IPS-20b (cell line): ENCODE data around the gene CHD8.

Source experiments
- H3K27ac ChIP-seq: one replicate; pipeline ENCODE4 v1.5.1; 2013; ENCODE audit warnings: low read length
- H3K27me3 ChIP-seq: 2 replicates; pipeline ENCODE4 v1.6.1; 2013; ENCODE audit warnings: mild to moderate bottlenecking, low read length, inconsistent platforms; ENCODE audit not compliant: insufficient read depth
- H3K36me3 ChIP-seq: 2 replicates; pipeline ENCODE4 v1.6.1; 2013; ENCODE audit warnings: low read depth, mild to moderate bottlenecking, inconsistent platforms, low read length, moderate library complexity; ENCODE audit not compliant: insufficient read depth
- H3K4me1 ChIP-seq: 2 replicates; pipeline ENCODE4 v1.6.1; 2013; ENCODE audit warnings: mild to moderate bottlenecking, control low read depth, inconsistent platforms, low read length, moderate library complexity; ENCODE audit not compliant: insufficient read depth
- H3K4me3 ChIP-seq: 2 replicates; pipeline ENCODE4 v1.5.1; 2013; ENCODE audit warnings: mild to moderate bottlenecking, low read length, inconsistent platforms
- H3K9ac ChIP-seq: 2 replicates; pipeline ENCODE4 v1.6.1; 2013; ENCODE audit warnings: low read depth, mild to moderate bottlenecking, inconsistent platforms, low read length, moderate library complexity
- H3K9me3 ChIP-seq: 2 replicates; pipeline ENCODE4 v1.6.1; 2013; ENCODE audit warnings: mild to moderate bottlenecking, low read depth, low read length, inconsistent platforms; ENCODE audit not compliant: insufficient read depth

The CHD8 gene

GRCh38 chr14:21455912-21456667, at the start of gene CHD8:
CHD8 (minus strand) TSS chr14:21456123; CDS start chr14:21431643, 24,480 bp downstream.
- peak within 1 kb of the TSS; percentile 94 for H3K9ac ChIP-seq
- H3K4me1 ChIP-seq: no peaks in the 10 kb centered on the region; the same call in 1 of the 2 replicates
- H3K27me3 ChIP-seq: no peaks in the 10 kb centered on the region
- no peaks in the 10 kb centered on the region for H3K9me3 ChIP-seq
- H3K27ac ChIP-seq: peak within 1 kb of the TSS; percentile 69
- H3K4me3 ChIP-seq: peak within 1 kb of the TSS; percentile 92
- peaks cover 39% of the 10 kb centered on the region for H3K36me3 ChIP-seq

- H3K4me3 ChIP-seq: no peak overlapping the region
- no peaks in the 10 kb centered on the region for H3K27me3 ChIP-seq
- no peak overlapping the region for H3K27ac ChIP-seq
- H3K36me3 ChIP-seq: peaks cover 81% of the 10 kb centered on the region
- no peak overlapping the region for H3K9ac ChIP-seq
- H3K9me3 ChIP-seq: no peaks in the 10 kb centered on the region
- H3K4me1 ChIP-seq: peaks cover 4% of the 10 kb centered on the region; the same call in 1 of the 2 replicates
These were observed 49.2 kb upstream of the CHD8 start for GRCh38 chr14:21505012-21505553.

GRCh38 chr14:21503376-21503775, 47.5 kb upstream of the CHD8 start:
- Histone ChIP-seq H3K9me3 (no peaks in the 10 kb centered on the region), H3K27me3 (no peaks in the 10 kb centered on the region), H3K4me3 (no peak overlapping the region), H3K9ac (no peak overlapping the region), H3K27ac (no peak overlapping the region), H3K36me3 (peaks cover 88% of the 10 kb centered on the region), H3K4me1 (peaks cover 10% of the 10 kb centered on the region; the same call in 1 of the 2 replicates)

GRCh38 chr14:21501568-21501967, 45.6 kb upstream of the CHD8 start:
- Histone ChIP-seq H3K27me3 (no peaks in the 10 kb centered on the region), H3K4me1 (peaks cover 10% of the 10 kb centered on the region; the same call in 1 of the 2 replicates), H3K36me3 (peaks cover 90% of the 10 kb centered on the region), H3K9me3 (no peaks in the 10 kb centered on the region), H3K4me3 (no peak overlapping the region), H3K9ac (no peak overlapping the region), H3K27ac (no peak overlapping the region)

GRCh38 chr14:21498540-21499526, 42.9 kb upstream of the CHD8 start:
- H3K36me3 ChIP-seq: peaks cover 95% of the 10 kb centered on the region
- no peak overlapping the region for H3K4me3 ChIP-seq
- H3K9me3 ChIP-seq: no peaks in the 10 kb centered on the region
- H3K27me3 ChIP-seq: no peaks in the 10 kb centered on the region
- H3K4me1 ChIP-seq: peaks cover 10% of the 10 kb centered on the region
- H3K27ac ChIP-seq: no peak overlapping the region
- peak overlapping the region; percentile 21; the same call in 1 of the 2 replicates for H3K9ac ChIP-seq

GRCh38 chr14:21496453-21496852, 40.5 kb upstream of the CHD8 start:
- Histone ChIP-seq H3K9ac (no peak overlapping the region), H3K4me3 (no peak overlapping the region), H3K9me3 (no peaks in the 10 kb centered on the region), H3K36me3 (peaks cover 90% of the 10 kb centered on the region), H3K4me1 (peaks cover 10% of the 10 kb centered on the region), H3K27me3 (no peaks in the 10 kb centered on the region), H3K27ac (no peak overlapping the region)

GRCh38 chr14:21494902-21495762, 39.2 kb upstream of the CHD8 start:
- no peak overlapping the region for H3K4me3 ChIP-seq
- H3K9ac ChIP-seq: no peak overlapping the region
- H3K27ac ChIP-seq: no peak overlapping the region
- no peaks in the 10 kb centered on the region for H3K27me3 ChIP-seq
- H3K9me3 ChIP-seq: no peaks in the 10 kb centered on the region
- H3K36me3 ChIP-seq: peaks cover 89% of the 10 kb centered on the region
- peaks cover 10% of the 10 kb centered on the region for H3K4me1 ChIP-seq

GRCh38 chr14:21486640-21487087, 30.7 kb upstream of the CHD8 start:
- Histone ChIP-seq H3K9me3 (no peaks in the 10 kb centered on the region), H3K27ac (no peak overlapping the region), H3K27me3 (no peaks in the 10 kb centered on the region), H3K4me1 (no peaks in the 10 kb centered on the region), H3K36me3 (peaks cover 52% of the 10 kb centered on the region), H3K9ac (no peak overlapping the region), H3K4me3 (no peak overlapping the region)

GRCh38 chr14:21476925-21477681, 21.2 kb upstream of the CHD8 start, which contains the start of the genes RAB2B and TOX4:
RAB2B (minus strand) TSS chr14:21476959; CDS start chr14:21476872, 87 bp downstream.
TOX4 (plus strand) TSS chr14:21477195; CDS start chr14:21477279, 84 bp downstream.
- Histone ChIP-seq H3K27ac (peak within 1 kb of the TSS; percentile 46), H3K4me1 (peaks cover 3% of the 10 kb centered on the region; the same call in 1 of the 2 replicates), H3K27me3 (no peaks in the 10 kb centered on the region), H3K4me3 (peak within 1 kb of the TSS; percentile 99), H3K9ac (peak within 1 kb of the TSS; percentile 93), H3K9me3 (no peaks in the 10 kb centered on the region), H3K36me3 (peaks cover 30% of the 10 kb centered on the region)

- Histone ChIP-seq H3K36me3 (peaks cover 28% of the 10 kb centered on the region), H3K4me1 (peaks cover 3% of the 10 kb centered on the region; the same call in 1 of the 2 replicates), H3K4me3 (peak overlapping the region; percentile 99), H3K27me3 (no peaks in the 10 kb centered on the region), H3K9me3 (no peaks in the 10 kb centered on the region), H3K27ac (peak overlapping the region; percentile 21), H3K9ac (peak overlapping the region; percentile 93)
These were observed 20.6 kb upstream of the CHD8 start for GRCh38 chr14:21476523-21476924.
